ENCODE data around the gene HS3ST2.
"Not testable (repeated sequence)": the region's sequence is repeated elsewhere in the genome, so short reads cannot be mapped to it uniquely, and the experiment has no call there.

The HS3ST2 gene

GRCh38 chr16:22814711-22815105 lies 746 bp downstream of the HS3ST2 start:
- FAIRE-seq: no peak

GRCh38 chr16:22815863-22816262 lies 1.9 kb downstream of the HS3ST2 start:
- FAIRE-seq: no peak

GRCh38 chr16:22816475-22816874 lies 2.5 kb downstream of the HS3ST2 start:
- no peak for FAIRE-seq

GRCh38 chr16:22818736-22819135 lies 4.8 kb downstream of the HS3ST2 start:
- not testable (repeated sequence) for FAIRE-seq

- FAIRE-seq: no peak
Observed at GRCh38 chr16:22838681-22839080, 24.7 kb downstream of the HS3ST2 start.

GRCh38 chr16:22842031-22842430 lies 28.1 kb downstream of the HS3ST2 start:
- FAIRE-seq: not testable (repeated sequence)

- FAIRE-seq: no peak
Observed at GRCh38 chr16:22843122-22843521, 29.2 kb downstream of the HS3ST2 start.

GRCh38 chr16:22843856-22844255 lies 29.9 kb downstream of the HS3ST2 start:
- FAIRE-seq: no peak

- FAIRE-seq: no peak
Observed at GRCh38 chr16:22844416-22844815, 30.5 kb downstream of the HS3ST2 start.

- FAIRE-seq: no peak
Observed at GRCh38 chr16:22847100-22847499, 33.1 kb downstream of the HS3ST2 start.

- FAIRE-seq: no peak
Observed at GRCh38 chr16:22847690-22848089, 33.7 kb downstream of the HS3ST2 start.

GRCh38 chr16:22848451-22848850 lies 34.5 kb downstream of the HS3ST2 start:
- FAIRE-seq: no peak

GRCh38 chr16:22849517-22849916 lies 35.6 kb downstream of the HS3ST2 start:
- FAIRE-seq: no peak

- no peak for FAIRE-seq
Observed at GRCh38 chr16:22855231-22855630, 41.3 kb downstream of the HS3ST2 start.

- no peak for FAIRE-seq
Observed at GRCh38 chr16:22857296-22858025, 43.5 kb downstream of the HS3ST2 start.

- FAIRE-seq: no peak
Observed at GRCh38 chr16:22859925-22860324, 46.0 kb downstream of the HS3ST2 start.

- no peak for FAIRE-seq
Observed at GRCh38 chr16:22861580-22861979, 47.6 kb downstream of the HS3ST2 start.

- no peak for FAIRE-seq
Observed at GRCh38 chr16:22862046-22862445, 48.1 kb downstream of the HS3ST2 start.

- no peak for FAIRE-seq
Observed at GRCh38 chr16:22864375-22864774, 50.4 kb downstream of the HS3ST2 start.

GRCh38 chr16:22868593-22869224 lies 54.7 kb downstream of the HS3ST2 start:
- no peak for FAIRE-seq

- FAIRE-seq: no peak
Observed at GRCh38 chr16:22871861-22872260, 57.9 kb downstream of the HS3ST2 start.

- FAIRE-seq: no peak
Observed at GRCh38 chr16:22874394-22874793, 60.4 kb downstream of the HS3ST2 start.

- no peak for FAIRE-seq
Observed at GRCh38 chr16:22878955-22879354, 65.0 kb downstream of the HS3ST2 start.

- FAIRE-seq: no peak
Observed at GRCh38 chr16:22879466-22879865, 65.5 kb downstream of the HS3ST2 start.

- FAIRE-seq: no peak
Observed at GRCh38 chr16:22882981-22883380, 69.0 kb downstream of the HS3ST2 start.

Data from colon (tissue), 2 donors.